Neural progenitor cell (in vitro differentiated cells): ENCODE data around the gene PIK3CB. TPM values are rescaled to one million over a fixed set of nuclear protein-coding genes. Genes with fewer than 3 reads are reported as not detected.

Experiments used
- DNase-seq: peaks from one replicate; pipeline ENCODE4 v3.0.0-alpha.2; 2016; ENCODE audit warnings: low spot score
- H2AFZ ChIP-seq: fragments of 200-600 bp; sonication (generic); replicated peaks from 2 replicates; pipeline ENCODE4 v1.6.1; 2016; ENCODE audit warnings: antibody characterized with exemption
- H3F3A ChIP-seq: fragments of 200-600 bp; sonication (generic); 2 replicates; pipeline ENCODE4 v1.6.1; 2016; ENCODE audit warnings: antibody characterized with exemption, low read depth
- H3K27ac ChIP-seq: fragments of 200-600 bp; sonication (generic); 2 replicates; pipeline ENCODE4 v1.5.1; 2016; ENCODE audit warnings: mild to moderate bottlenecking
- H3K27me3 ChIP-seq: fragments of 200-600 bp; sonication (generic); 2 replicates; pipeline ENCODE4 v1.6.1; 2016; ENCODE audit warnings: mild to moderate bottlenecking, moderate library complexity
- H3K36me3 ChIP-seq: fragments of 200-600 bp; sonication (generic); 2 replicates; pipeline ENCODE4 v1.5.1; 2016
- H3K4me1 ChIP-seq: fragments of 200-600 bp; sonication (generic); 2 replicates; pipeline ENCODE4 v1.6.1; 2016; ENCODE audit warnings: mixed run types
- H3K4me2 ChIP-seq: fragments of 200-600 bp; sonication (generic); 2 replicates; pipeline ENCODE4 v1.6.1; 2016
- H3K4me3 ChIP-seq: fragments of 200-600 bp; sonication (generic); 2 replicates; pipeline ENCODE4 v1.5.1; 2016
- H3K79me2 ChIP-seq: fragments of 200-600 bp; sonication (generic); 2 replicates; pipeline ENCODE4 v1.6.1; 2016; ENCODE audit warnings: low read depth
- H3K9ac ChIP-seq: fragments of 200-600 bp; sonication (generic); 2 replicates; pipeline ENCODE4 v1.6.1; 2016
- H3K9me3 ChIP-seq: fragments of 200-600 bp; sonication (generic); 2 replicates; pipeline ENCODE4 v1.5.1; 2016; ENCODE audit warnings: low read depth
- H4K20me1 ChIP-seq: fragments of 200-600 bp; sonication (generic); 2 replicates; pipeline ENCODE4 v1.6.1; 2016; ENCODE audit warnings: low read depth
- H3K27ac Mint-ChIP-seq: 3 replicates; pipeline ENCODE4 v1.8.0; 2021; ENCODE audit warnings: mixed read lengths
- H3K27me3 Mint-ChIP-seq: 2 replicates; pipeline ENCODE4 v1.8.0; 2022; ENCODE audit warnings: low read depth, mild to moderate bottlenecking, inconsistent platforms, moderate library complexity, mixed read lengths; ENCODE audit not compliant: insufficient read depth
- H3K36me3 Mint-ChIP-seq: 3 replicates; pipeline ENCODE4 v1.8.0; 2021; ENCODE audit warnings: mixed read lengths
- H3K4me1 Mint-ChIP-seq: 3 replicates; pipeline ENCODE4 v1.8.0; 2021; ENCODE audit warnings: mixed read lengths
- H3K4me3 Mint-ChIP-seq: 3 replicates; pipeline ENCODE4 v1.8.0; 2021; ENCODE audit warnings: mild to moderate bottlenecking, moderate library complexity, mixed read lengths
- H3K9me3 Mint-ChIP-seq: 3 replicates; pipeline ENCODE4 v1.8.0; 2020; ENCODE audit warnings: mixed read lengths
- CTCF ChIP-seq: fragments of 200-600 bp; sonication (generic); IDR thresholded peaks from 2 replicates; pipeline ENCODE4 v1.5.1; 2017; ENCODE audit warnings: antibody characterized with exemption, mild to moderate bottlenecking
- EZH2 ChIP-seq: fragments of 200-600 bp; sonication (generic); IDR thresholded peaks from 2 replicates; pipeline ENCODE4 v1.6.1; 2017; ENCODE audit warnings: antibody characterized with exemption, mild to moderate bottlenecking, moderate library complexity
- EZH2phosphoT487 ChIP-seq: fragments of 200-600 bp; sonication (generic); IDR thresholded peaks from 2 replicates; pipeline ENCODE4 v1.6.1; 2017; ENCODE audit warnings: antibody characterized with exemption
- total RNA-seq: library from RNA; depleted of rRNA; stranded (reverse); fragments of >200 nt; gene quantifications from 2 replicates; pipeline ENCODE4 v1.2.3, GENCODE V29; 2015; ENCODE audit warnings: low replicate concordance

Gene PIK3CB
- total RNA-seq, 1 donor from 2014 or later, result 17.7 TPM

GRCh38 chr3:138625707-138626365, 208.9 kb downstream of the PIK3CB start:
- DNase-seq, result no peak
- Histone ChIP-seq H3K4me1 (no peaks in the 10 kb centered on the region), H3K9ac (no peak overlapping the region), H4K20me1 (no peaks in the 10 kb centered on the region), H3K79me2 (no peaks in the 10 kb centered on the region), H3K27ac (no peak overlapping the region), H3K9me3 (no peaks in the 10 kb centered on the region), H3K4me2 (no peak overlapping the region), H3F3A (no peaks in the 10 kb centered on the region), H3K27me3 (no peaks in the 10 kb centered on the region), H2AFZ (no peak overlapping the region), H3K4me3 (no peak overlapping the region), H3K36me3 (no peaks in the 10 kb centered on the region)
- H3K4me1 Mint-ChIP-seq, result no peaks in the 10 kb centered on the region
- H3K4me3 Mint-ChIP-seq, result no peak overlapping the region
- no peaks in the 10 kb centered on the region for H3K27me3 Mint-ChIP-seq
- H3K27ac Mint-ChIP-seq, result no peak overlapping the region
- TF ChIP-seq EZH2, result no peak
- TF ChIP-seq CTCF, result no peak
- no peak for TF ChIP-seq EZH2phosphoT487
- H3K36me3 Mint-ChIP-seq, result no peaks in the 10 kb centered on the region
- H3K9me3 Mint-ChIP-seq, result no peaks in the 10 kb centered on the region

- DNase-seq, result no peak
Observed at GRCh38 chr3:138624518-138624917, 210.2 kb downstream of the PIK3CB start.

DNA sequence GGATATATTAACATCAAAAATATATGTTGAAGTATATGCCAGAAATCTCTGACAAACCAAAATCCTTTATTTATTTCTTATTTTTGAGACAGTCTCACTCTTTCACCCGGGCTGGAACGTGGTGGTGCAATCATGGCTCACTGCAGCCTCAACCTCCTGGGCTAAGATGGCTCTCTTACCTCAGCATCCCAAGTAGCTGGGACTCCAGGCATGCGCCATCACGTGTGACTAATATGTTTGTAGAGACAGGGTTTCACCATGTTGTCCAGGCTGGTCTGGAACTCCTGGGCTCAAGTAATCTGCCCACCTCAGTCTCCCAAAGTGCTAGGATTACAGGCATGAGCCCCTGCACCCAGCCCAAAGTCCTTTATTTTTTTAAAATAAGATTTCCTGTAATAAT, 214.3 kb downstream of the PIK3CB start:
- Histone ChIP-seq H3K4me1 (no peaks in the 10 kb centered on the region), H3K4me3 (no peak overlapping the region), H3K4me2 (no peak overlapping the region), H3K9me3 (no peaks in the 10 kb centered on the region), H4K20me1 (no peaks in the 10 kb centered on the region), H3K27me3 (no peaks in the 10 kb centered on the region), H3K9ac (no peak overlapping the region), H3K36me3 (no peaks in the 10 kb centered on the region), H3K27ac (no peak overlapping the region), H3K79me2 (no peaks in the 10 kb centered on the region), H3F3A (no peaks in the 10 kb centered on the region), H2AFZ (no peak overlapping the region)
- no peak for DNase-seq
- H3K36me3 Mint-ChIP-seq, result no peaks in the 10 kb centered on the region
- H3K4me3 Mint-ChIP-seq, result no peak overlapping the region
- no peak for TF ChIP-seq EZH2
- no peak for TF ChIP-seq EZH2phosphoT487
- TF ChIP-seq CTCF, result no peak
- H3K27me3 Mint-ChIP-seq, result no peaks in the 10 kb centered on the region
- no peaks in the 10 kb centered on the region for H3K9me3 Mint-ChIP-seq
- H3K27ac Mint-ChIP-seq, result no peak overlapping the region
- no peaks in the 10 kb centered on the region for H3K4me1 Mint-ChIP-seq

More at GRCh38 chr3:138624518-138624917, 210.2 kb downstream of the PIK3CB start:
- no peak overlapping the region for H3K27ac Mint-ChIP-seq
- Histone ChIP-seq H3K4me1 (no peaks in the 10 kb centered on the region), H3K27ac (no peak overlapping the region), H3K79me2 (no peaks in the 10 kb centered on the region), H3K4me2 (no peak overlapping the region), H3K4me3 (no peak overlapping the region), H4K20me1 (no peaks in the 10 kb centered on the region), H3K9me3 (no peaks in the 10 kb centered on the region), H3K27me3 (no peaks in the 10 kb centered on the region), H2AFZ (no peak overlapping the region), H3K9ac (no peak overlapping the region), H3F3A (no peaks in the 10 kb centered on the region), H3K36me3 (no peaks in the 10 kb centered on the region)
- no peaks in the 10 kb centered on the region for H3K36me3 Mint-ChIP-seq
- no peaks in the 10 kb centered on the region for H3K4me1 Mint-ChIP-seq
- no peaks in the 10 kb centered on the region for H3K27me3 Mint-ChIP-seq
- H3K9me3 Mint-ChIP-seq, result no peaks in the 10 kb centered on the region
- TF ChIP-seq EZH2, result no peak
- no peak for TF ChIP-seq CTCF
- no peak for TF ChIP-seq EZH2phosphoT487
- H3K4me3 Mint-ChIP-seq, result no peak overlapping the region
